ENCODE measurements around the gene CDC37.

DNA sequence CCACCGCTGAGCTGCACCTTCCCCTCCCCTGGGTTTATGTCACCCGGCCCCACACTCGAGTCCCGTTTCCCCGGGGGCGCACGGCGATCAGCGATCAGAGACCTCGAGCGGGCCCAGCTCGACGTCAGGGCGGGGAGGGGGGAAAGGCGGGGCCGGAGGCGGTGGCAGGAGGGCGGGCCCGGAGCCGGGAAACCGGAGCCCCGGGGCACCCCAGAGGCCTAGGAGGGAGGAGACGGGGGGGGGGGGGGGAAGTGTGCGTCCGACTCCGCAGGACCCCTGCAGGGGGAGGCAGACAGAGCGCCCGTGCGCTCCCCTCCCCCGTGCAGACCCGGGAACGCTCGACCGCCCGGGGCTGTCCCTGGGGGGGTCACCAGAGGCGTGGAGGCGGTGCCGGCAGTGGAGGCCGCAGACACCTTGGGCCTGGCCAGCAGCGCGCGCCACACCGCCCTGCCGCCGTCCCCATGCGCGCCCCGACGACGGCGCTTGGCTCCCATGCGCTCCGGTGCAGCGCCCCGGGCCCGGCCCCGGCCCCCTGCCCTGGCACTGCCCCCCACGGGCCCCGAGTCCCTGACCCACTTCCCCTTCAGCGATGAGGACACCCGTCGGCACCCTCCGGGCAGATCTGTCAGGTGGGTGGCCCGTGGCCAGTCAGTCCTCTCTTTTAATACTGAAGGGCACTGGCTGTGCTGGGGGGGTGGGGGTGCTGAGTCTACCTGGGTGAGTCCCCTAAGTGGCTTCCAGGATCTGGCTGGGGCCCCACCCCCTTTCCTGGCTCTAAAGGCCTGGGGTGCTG lies 28.8 kb upstream of the CDC37 start:
- TF ChIP-seq, protein P1, sequence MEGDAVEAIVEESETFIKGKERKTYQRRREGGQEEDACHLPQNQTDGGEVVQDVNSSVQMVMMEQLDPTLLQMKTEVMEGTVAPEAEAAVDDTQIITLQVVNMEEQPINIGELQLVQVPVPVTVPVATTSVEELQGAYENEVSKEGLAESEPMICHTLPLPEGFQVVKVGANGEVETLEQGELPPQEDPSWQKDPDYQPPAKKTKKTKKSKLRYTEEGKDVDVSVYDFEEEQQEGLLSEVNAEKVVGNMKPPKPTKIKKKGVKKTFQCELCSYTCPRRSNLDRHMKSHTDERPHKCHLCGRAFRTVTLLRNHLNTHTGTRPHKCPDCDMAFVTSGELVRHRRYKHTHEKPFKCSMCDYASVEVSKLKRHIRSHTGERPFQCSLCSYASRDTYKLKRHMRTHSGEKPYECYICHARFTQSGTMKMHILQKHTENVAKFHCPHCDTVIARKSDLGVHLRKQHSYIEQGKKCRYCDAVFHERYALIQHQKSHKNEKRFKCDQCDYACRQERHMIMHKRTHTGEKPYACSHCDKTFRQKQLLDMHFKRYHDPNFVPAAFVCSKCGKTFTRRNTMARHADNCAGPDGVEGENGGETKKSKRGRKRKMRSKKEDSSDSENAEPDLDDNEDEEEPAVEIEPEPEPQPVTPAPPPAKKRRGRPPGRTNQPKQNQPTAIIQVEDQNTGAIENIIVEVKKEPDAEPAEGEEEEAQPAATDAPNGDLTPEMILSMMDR (IDR thresholded peaks at IDR 0.05 in 2 of 3, conservative IDR thresholded peaks at IDR 0.05 in 1 of 3; ENCODE audit: borderline replicate concordance in 1 of 3, insufficient read depth in 1 of 3, low read depth in 2 of 3, low read length in 2 of 3) = no peak
- TF ChIP-seq POLR2A (IDR thresholded peaks at IDR 0.05; ENCODE audit: borderline replicate concordance, extremely low read depth, insufficient read depth, insufficient read length) = no peak
- TF ChIP-seq POLR2AphosphoS5 (IDR thresholded peaks at IDR 0.05; ENCODE audit: low read depth, low read length) = 0 out of 2 replicates have a peak, but pooled peaks have one; percentile 31
- no peak for TF ChIP-seq YY1 (IDR thresholded peaks at IDR 0.05; ENCODE audit: extremely low read depth, insufficient replicate concordance, low read depth, low read length)
- TF ChIP-seq EZH2 (IDR thresholded peaks at IDR 0.05) = no peak
- peak; percentile 76; the same call in 1 of the 2 replicates for TF ChIP-seq ZFX (IDR thresholded peaks at IDR 0.05)
- TF ChIP-seq FOSL1 (IDR thresholded peaks at IDR 0.05; ENCODE audit: low read depth) = no peak
- no peak for TF ChIP-seq ZNF274 (IDR thresholded peaks at IDR 0.05; ENCODE audit: low read depth, low read length)
- no peak for TF ChIP-seq EZH2phosphoT487 (IDR thresholded peaks at IDR 0.05; ENCODE audit: borderline replicate concordance)
- TF ChIP-seq, protein P2, sequence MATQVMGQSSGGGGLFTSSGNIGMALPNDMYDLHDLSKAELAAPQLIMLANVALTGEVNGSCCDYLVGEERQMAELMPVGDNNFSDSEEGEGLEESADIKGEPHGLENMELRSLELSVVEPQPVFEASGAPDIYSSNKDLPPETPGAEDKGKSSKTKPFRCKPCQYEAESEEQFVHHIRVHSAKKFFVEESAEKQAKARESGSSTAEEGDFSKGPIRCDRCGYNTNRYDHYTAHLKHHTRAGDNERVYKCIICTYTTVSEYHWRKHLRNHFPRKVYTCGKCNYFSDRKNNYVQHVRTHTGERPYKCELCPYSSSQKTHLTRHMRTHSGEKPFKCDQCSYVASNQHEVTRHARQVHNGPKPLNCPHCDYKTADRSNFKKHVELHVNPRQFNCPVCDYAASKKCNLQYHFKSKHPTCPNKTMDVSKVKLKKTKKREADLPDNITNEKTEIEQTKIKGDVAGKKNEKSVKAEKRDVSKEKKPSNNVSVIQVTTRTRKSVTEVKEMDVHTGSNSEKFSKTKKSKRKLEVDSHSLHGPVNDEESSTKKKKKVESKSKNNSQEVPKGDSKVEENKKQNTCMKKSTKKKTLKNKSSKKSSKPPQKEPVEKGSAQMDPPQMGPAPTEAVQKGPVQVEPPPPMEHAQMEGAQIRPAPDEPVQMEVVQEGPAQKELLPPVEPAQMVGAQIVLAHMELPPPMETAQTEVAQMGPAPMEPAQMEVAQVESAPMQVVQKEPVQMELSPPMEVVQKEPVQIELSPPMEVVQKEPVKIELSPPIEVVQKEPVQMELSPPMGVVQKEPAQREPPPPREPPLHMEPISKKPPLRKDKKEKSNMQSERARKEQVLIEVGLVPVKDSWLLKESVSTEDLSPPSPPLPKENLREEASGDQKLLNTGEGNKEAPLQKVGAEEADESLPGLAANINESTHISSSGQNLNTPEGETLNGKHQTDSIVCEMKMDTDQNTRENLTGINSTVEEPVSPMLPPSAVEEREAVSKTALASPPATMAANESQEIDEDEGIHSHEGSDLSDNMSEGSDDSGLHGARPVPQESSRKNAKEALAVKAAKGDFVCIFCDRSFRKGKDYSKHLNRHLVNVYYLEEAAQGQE (IDR thresholded peaks at IDR 0.05; ENCODE audit: low read depth) = no peak
